GM12878 (cell line): Measurements from ENCODE around the gene DENND4C. TPM values are rescaled to one million over a fixed set of nuclear protein-coding genes. Genes with fewer than 3 reads are reported as not detected.

ENCODE experiments used
- ATAC-seq: fragments of 200-7000 bp; cut with Tn5 transposase; 3 replicates; pipeline ENCODE4 v1.9.1; 2020; ENCODE audit warnings: mild to moderate bottlenecking, moderate library complexity
- BruUV-seq: library from RNA; stranded (reverse); fragments of 400-500 nt; replicated peaks from 2 replicates; lab custom pipeline; 2021; lab: Mats Ljungman, UMichigan
- CTCF ChIA-PET: fragments of 300-600 bp; sonication (Branson Sonifier 250); formaldehyde crosslinking; extraction: SDS; loops from one replicate; lab custom pipeline; 2021; ENCODE audit warnings: inconsistent platforms; lab: Yijun Ruan, JAX
- POLR2A ChIA-PET: fragments of 350-600 bp; formaldehyde crosslinking; extraction: SDS; loops from one replicate; lab custom pipeline; 2021; ENCODE audit warnings: inconsistent platforms; lab: Charles Lee
- RAD21 ChIA-PET: fragments of 300-600 bp; sonication (Branson Sonifier 250); formaldehyde crosslinking; loops from one replicate; lab custom pipeline; 2023; ENCODE audit warnings: antibody characterized with exemption; ENCODE audit not compliant: unreplicated experiment; lab: Charles Lee
- SMC1A ChIA-PET: fragments of 300-600 bp; sonication (Branson Sonifier 250); formaldehyde crosslinking; loops from one replicate; lab custom pipeline; 2023; ENCODE audit not compliant: unreplicated experiment, uncharacterized antibody; lab: Charles Lee
- DNase-seq: peaks from one replicate; pipeline ENCODE4 v3.0.0-alpha.2; 2011; ENCODE audit warnings: low read depth, low spot score
- FAIRE-seq: peaks from 3 replicates; lab custom pipeline; 2011; peaks lifted over from hg19 to GRCh38; lab: Jason Lieb, UNC
- H2AFZ ChIP-seq: 2 replicates; pipeline ENCODE4 v1.6.0; 2011; ENCODE audit warnings: low read depth, low read length, control low read depth; ENCODE audit not compliant: control insufficient read depth
- H3K27ac ChIP-seq: 2 replicates; pipeline ENCODE4 v1.5.1; 2011; ENCODE audit warnings: control low read depth; ENCODE audit not compliant: control insufficient read depth, insufficient read depth
- H3K27me3 ChIP-seq, 2 experiments: replicated peaks in 1 of 2; 2 replicates each; pipeline versions ENCODE4 v1.6.0 to v1.6.1; 2011; ENCODE audit warnings: low read length in 1 of 2; ENCODE audit not compliant: control insufficient read depth in 2 of 2, insufficient read depth in 2 of 2
- H3K36me3 ChIP-seq, 2 experiments: 2 replicates each; pipeline ENCODE4 v1.5.1; 2011; ENCODE audit warnings: low read length in 1 of 2; ENCODE audit not compliant: control insufficient read depth in 2 of 2, insufficient read depth in 2 of 2
- H3K4me1 ChIP-seq: 2 replicates; pipeline ENCODE4 v1.6.1; 2011; ENCODE audit warnings: mild to moderate bottlenecking, low read length, moderate library complexity, mixed read lengths; ENCODE audit not compliant: control insufficient read depth, insufficient read depth
- H3K4me2 ChIP-seq: 2 replicates; pipeline ENCODE4 v1.6.0; 2011; ENCODE audit warnings: control low read depth; ENCODE audit not compliant: control insufficient read depth, insufficient read depth
- H3K4me3 ChIP-seq: fragments of 200-600 bp; sonication (generic); 2 replicates; pipeline ENCODE4 v1.5.1; 2016
- H3K79me2 ChIP-seq: 2 replicates; pipeline ENCODE4 v1.6.0; 2011; ENCODE audit warnings: low read length; ENCODE audit not compliant: control insufficient read depth, insufficient read depth
- H3K9ac ChIP-seq: 2 replicates; pipeline ENCODE4 v1.8.0; 2011; ENCODE audit warnings: low read length, control low read depth, mixed read lengths; ENCODE audit not compliant: control insufficient read depth, insufficient read depth
- H3K9me3 ChIP-seq: replicated peaks from 3 replicates; pipeline ENCODE4 v1.5.1; 2011; ENCODE audit warnings: mild to moderate bottlenecking, low read length; ENCODE audit not compliant: control insufficient read depth, insufficient read depth
- H4K20me1 ChIP-seq: 2 replicates; pipeline ENCODE4 v1.6.0; 2011; ENCODE audit not compliant: control insufficient read depth, insufficient read depth
- BCL3 ChIP-seq: IDR thresholded peaks from 2 replicates; pipeline ENCODE4 v1.6.1; 2011; ENCODE audit warnings: borderline replicate concordance, low read depth, mild to moderate bottlenecking, moderate library complexity, low read length; ENCODE audit not compliant: insufficient read depth, poor library complexity, severe bottlenecking
- CEBPB ChIP-seq, 2 experiments: fragments of 150-350 bp in 1 of 2; IDR thresholded peaks; 2 replicates each; pipeline ENCODE4 v1.6.1; 2012 to 2014; ENCODE audit warnings: low read depth in 2 of 2, low read length in 2 of 2, borderline replicate concordance in 1 of 2, inconsistent platforms in 1 of 2
- CREM ChIP-seq: IDR thresholded peaks from 2 replicates; pipeline ENCODE4 v1.6.1; 2014; ENCODE audit warnings: antibody characterized with exemption, low read depth
- JUNB ChIP-seq: IDR thresholded peaks from 2 replicates; pipeline ENCODE4 v1.6.1; 2016; ENCODE audit warnings: antibody characterized with exemption, mild to moderate bottlenecking
- KDM1A ChIP-seq: fragments of 200-600 bp; sonication (generic); IDR thresholded peaks from 2 replicates; pipeline ENCODE4 v1.6.1; 2016; ENCODE audit warnings: borderline replicate concordance
- MLLT1 ChIP-seq: fragments of 450-650 bp; IDR thresholded peaks from 2 replicates; pipeline ENCODE4 v1.6.1; 2016; ENCODE audit warnings: mild to moderate bottlenecking
- MTA3 ChIP-seq: IDR thresholded peaks from 2 replicates; pipeline ENCODE4 v1.6.1; 2012; ENCODE audit warnings: low read length, inconsistent platforms, borderline replicate concordance
- NBN ChIP-seq: fragments of 450-650 bp; IDR thresholded peaks from 2 replicates; pipeline ENCODE4 v1.6.1; 2016
- NRF1 ChIP-seq: conservative IDR thresholded peaks from 2 replicates; pipeline ENCODE4 v1.6.1; 2011; ENCODE audit warnings: mild to moderate bottlenecking, low read depth, low read length, improper control_type of control experiment
- SMARCA5 ChIP-seq: fragments of 450-650 bp; IDR thresholded peaks from 2 replicates; pipeline ENCODE4 v1.6.1; 2017; ENCODE audit warnings: mild to moderate bottlenecking
- SRF ChIP-seq, 2 experiments: IDR thresholded peaks; 2 replicates each; pipeline ENCODE4 v1.6.1; 2011; ENCODE audit warnings: low read depth in 2 of 2, low read length in 2 of 2, mild to moderate bottlenecking in 1 of 2, moderate library complexity in 1 of 2
- TBL1XR1 ChIP-seq: IDR thresholded peaks from 2 replicates; pipeline ENCODE4 v1.6.1; 2012; ENCODE audit warnings: low read depth, low read length, improper control_type of control experiment
- WGBS: methylation state at CpG from one replicate; pipeline ENCODE4 v1.1.6; 2016; ENCODE audit warnings: low lambda C conversion rate; ENCODE audit not compliant: insufficient replicate concordance, insufficient coverage; ENCODE audit errors: missing lambda C conversion rate; 5-methylcytosine and 5-hydroxymethylcytosine counted together
- in situ Hi-C: fragments of 300-500 bp; cut with MboI; formaldehyde crosslinking; loops from 9 replicates; pipeline ENCODE4 v1.14.3; 2018; ENCODE audit warnings: mixed read lengths
- intact Hi-C: fragments of 100-400 bp; cut with micrococcal nuclease; formaldehyde crosslinking; loops from one replicate; pipeline ENCODE4 v1.14.2; 2022; ENCODE audit not compliant: unreplicated experiment
- polyA plus RNA-seq, 11 experiments: library from polyadenylated mRNA; depleted of rRNA in 4 of 11; unstranded in 6 of 11; stranded (reverse) in 5 of 11; fragments of >200 nt; fragmentation: Nextera tagmentation in 4 of 11; fragmentation: Illumina TruSeq in 1 of 11; extraction: Ambion mirVana in 4 of 11; extraction: Trizol in 1 of 11; gene quantifications; 1 replicate in 1 of 11; 2 replicates in 10 of 11; pipeline versions ENCODE4 v1.2.1 to v1.2.3, GENCODE V29; 2011 to 2016; ENCODE audit warnings: inconsistent platforms in 2 of 11, missing spikeins in 2 of 11, low read depth in 1 of 11
- total RNA-seq, 4 experiments: library from RNA; depleted of rRNA in 3 of 4; stranded (reverse); fragments of >200 nt in 3 of 4; fragmentation: Illumina TruSeq in 1 of 4; extraction: Trizol in 1 of 4; gene quantifications; 2 replicates each; pipeline versions ENCODE4 v1.2.1 to v1.2.3, GENCODE V29; 2013 to 2021

Gene DENND4C
- total and polyA plus RNA-seq, 10 of the 15 experiments (the other 5 are each of a cell fraction or from before 2014, with no cell fraction given): 8.2 to 49.3 (median 24.7) TPM

GRCh38 chr9:19200229-19200628 is 30.3 kb upstream of the DENND4C start:
- TF ChIP-seq CEBPB (IDR thresholded peaks at IDR 0.05; ENCODE audit: borderline replicate concordance in 1 of 2, low read depth in 2 of 2, low read length in 2 of 2) (no peak), BCL3 (no peak), SRF (IDR thresholded peaks at IDR 0.05; ENCODE audit: low read depth in 2 of 2, low read length in 2 of 2) (no peak), KDM1A (no peak), TBL1XR1 (no peak), CREM (no peak), MLLT1 (no peak), JUNB (no peak), SMARCA5 (no peak), MTA3 (no peak), NRF1 (no peak), NBN (no peak)
- no peak for FAIRE-seq
- Histone ChIP-seq H4K20me1 (no peaks in the 10 kb centered on the region), H3K4me2 (no peak overlapping the region), H3K36me3 (no peaks in the 10 kb centered on the region), H3K27me3 (no peaks in the 10 kb centered on the region), H3K4me3 (no peak overlapping the region), H2AFZ (no peak overlapping the region), H3K9me3 (no peaks in the 10 kb centered on the region), H3K79me2 (no peaks in the 10 kb centered on the region), H3K9ac (no peak overlapping the region), H3K4me1 (no peaks in the 10 kb centered on the region), H3K27ac (no peak overlapping the region)
- in situ Hi-C loops (no loop called here), intact Hi-C loops (no loop called here)
- no peak for DNase-seq
- RAD21 ChIA-PET: no interaction called here
- BruUV-seq: no TSS peak
- SMC1A ChIA-PET: interaction anchor here (1.0 to 1.7 kb wide), 2 partner anchors 9 to 264 kb away, joined by 3 to 4 read pairs; no protein-coding TSS in a partner anchor
- POLR2A ChIA-PET: no interaction called here
- CTCF ChIA-PET: no interaction called here
- ATAC-seq: no peak
- 57% methylated on average over 8 of the region's 8 CpGs for WGBS
